Upper lobe of right lung (tissue), 1 donor: ENCODE data around the gene SPEM2. TPM values are rescaled to one million over a fixed set of nuclear protein-coding genes. Genes with fewer than 3 reads are reported as not detected.
A peak's percentile ranks its signal among the peaks of the same experiment; 100 is the strongest.

Source experiments
- ATAC-seq: fragments of 200-7000 bp; cut with Tn5 transposase; one replicate; pipeline ENCODE4 v1.9.1; 2020; ENCODE audit warnings: mild to moderate bottlenecking, moderate library complexity
- DNase-seq: peaks from one replicate; pipeline ENCODE4 v3.0.0-alpha.2; 2020
- H3K27ac ChIP-seq: fragments of 200-600 bp; one replicate; pipeline ENCODE4 v1.8.0; 2022
- H3K27me3 ChIP-seq: fragments of 200-600 bp; one replicate; pipeline ENCODE4 v1.8.0; 2022; ENCODE audit warnings: mild to moderate bottlenecking
- H3K36me3 ChIP-seq: fragments of 200-600 bp; one replicate; pipeline ENCODE4 v1.8.0; 2022
- H3K4me1 ChIP-seq: fragments of 200-600 bp; one replicate; pipeline ENCODE4 v1.8.0; 2022
- H3K4me3 ChIP-seq: fragments of 200-600 bp; one replicate; pipeline ENCODE4 v1.8.0; 2022; ENCODE audit warnings: mild to moderate bottlenecking
- H3K9me3 ChIP-seq: fragments of 200-600 bp; one replicate; pipeline ENCODE4 v1.8.0; 2022
- CTCF ChIP-seq: fragments of 200-600 bp; IDR thresholded peaks from one replicate; pipeline ENCODE4 v1.8.0; 2022; ENCODE audit warnings: antibody characterized with exemption
- intact Hi-C: fragments of 100-400 bp; cut with DNase I; formaldehyde crosslinking; loops from one replicate; pipeline ENCODE4 v1.11.0; 2022
- total RNA-seq: library from RNA; stranded (reverse); fragmentation: NEBNext Ultra II Directional; extraction: Animal tissue kit (Norgen Biotek cat#: 25700); gene quantifications from one replicate; pipeline ENCODE4 v1.2.1, GENCODE V29; 2021
- donor health status: DM: no; HTN: yes; CAD: no; lungs with severe emphysema.

The SPEM2 gene
- total RNA-seq, 1 donor from 2014 or later: not detected

GRCh38 chr17:7465597-7466275, 40.3 kb downstream of the SPEM2 start:
- Histone ChIP-seq H3K27ac (peak overlapping the region; percentile 61), H3K27me3 (no peaks in the 10 kb centered on the region), H3K4me3 (no peak overlapping the region), H3K4me1 (peaks cover 10% of the 10 kb centered on the region), H3K36me3 (peaks cover 41% of the 10 kb centered on the region), H3K9me3 (no peaks in the 10 kb centered on the region)
- intact Hi-C loops: no loop called here
- DNase-seq (peak; percentile 87), ATAC-seq (peak; percentile 75)
- no peak for TF ChIP-seq CTCF

- peak overlapping the region; percentile 61 for H3K27ac ChIP-seq
- intact Hi-C loops: no loop called here
These were observed 40.9 kb downstream of the SPEM2 start for GRCh38 chr17:7466318-7466638.

GRCh38 chr17:7466639-7467341, 41.4 kb downstream of the SPEM2 start:
- ATAC-seq: peak; percentile 23

More at GRCh38 chr17:7466318-7466638, 40.9 kb downstream of the SPEM2 start:
- no peak for TF ChIP-seq CTCF
- Histone ChIP-seq H3K36me3 (peaks cover 41% of the 10 kb centered on the region), H3K27me3 (no peaks in the 10 kb centered on the region), H3K4me3 (no peak overlapping the region), H3K4me1 (peaks cover 10% of the 10 kb centered on the region), H3K9me3 (no peaks in the 10 kb centered on the region)
- DNase-seq (no peak), ATAC-seq (no peak)

GRCh38 chr17:7467498-7467897, 42.1 kb downstream of the SPEM2 start:
- H3K27me3 ChIP-seq: no peaks in the 10 kb centered on the region
- TF ChIP-seq CTCF: no peak
- H3K4me1 ChIP-seq: peaks cover 17% of the 10 kb centered on the region
- ATAC-seq (no peak), DNase-seq (no peak)
- intact Hi-C loops: no loop called here
- H3K4me3 ChIP-seq: no peak overlapping the region
- peaks cover 35% of the 10 kb centered on the region for H3K36me3 ChIP-seq
- peak overlapping the region; percentile 61 for H3K27ac ChIP-seq
- H3K9me3 ChIP-seq: no peaks in the 10 kb centered on the region

More at GRCh38 chr17:7466639-7467341, 41.4 kb downstream of the SPEM2 start:
- peaks cover 41% of the 10 kb centered on the region for H3K36me3 ChIP-seq
- intact Hi-C loops: no loop called here
- no peak for TF ChIP-seq CTCF
- H3K9me3 ChIP-seq: no peaks in the 10 kb centered on the region
- no peak for DNase-seq
- peaks cover 14% of the 10 kb centered on the region for H3K4me1 ChIP-seq
- no peaks in the 10 kb centered on the region for H3K27me3 ChIP-seq
- peak overlapping the region; percentile 61 for H3K27ac ChIP-seq
- no peak overlapping the region for H3K4me3 ChIP-seq

- TF ChIP-seq CTCF: no peak
- H3K9me3 ChIP-seq: no peaks in the 10 kb centered on the region
- no peaks in the 10 kb centered on the region for H3K27me3 ChIP-seq
- peaks cover 17% of the 10 kb centered on the region for H3K4me1 ChIP-seq
- no peak for DNase-seq
- no peak overlapping the region for H3K27ac ChIP-seq
- no peak for ATAC-seq
- intact Hi-C loops: no loop called here
- no peak overlapping the region for H3K4me3 ChIP-seq
- H3K36me3 ChIP-seq: peaks cover 27% of the 10 kb centered on the region
These were observed 42.9 kb downstream of the SPEM2 start for GRCh38 chr17:7468290-7468689.
